ENCODE results near the gene LDLRAD2.

Gene LDLRAD2

GRCh38 chr1:21814241-21814918, 2.3 kb downstream of the LDLRAD2 start:
- peak; percentile 26 for TF ChIP-seq CTCF (IDR thresholded peaks at IDR 0.05; ENCODE audit: low read depth, low read length)
- peak overlapping the region in 1 of 2 donors; percentile 28 for H3K4me3 ChIP-seq (replicated peaks in 1 of 2; ENCODE audit: low read depth in 2 of 2, low read length in 2 of 2)

GRCh38 chr1:21814981-21815582, 3.0 kb downstream of the LDLRAD2 start:
- TF ChIP-seq CTCF (IDR thresholded peaks at IDR 0.05; ENCODE audit: low read depth, low read length) = no peak
- DNase-seq (ENCODE audit: low read depth in 2 of 2) = no peak
- H3K4me3 ChIP-seq (replicated peaks in 1 of 2; ENCODE audit: low read depth in 2 of 2, low read length in 2 of 2) = no peak overlapping the region

More at GRCh38 chr1:21814241-21814918, 2.3 kb downstream of the LDLRAD2 start:
- no peak for DNase-seq (ENCODE audit: low read depth in 2 of 2)

GRCh38 chr1:21815724-21816321, 3.8 kb downstream of the LDLRAD2 start:
- no peak for DNase-seq (ENCODE audit: low read depth in 2 of 2)
- H3K4me3 ChIP-seq (replicated peaks in 1 of 2; ENCODE audit: low read depth in 2 of 2, low read length in 2 of 2) = no peak overlapping the region
- no peak for TF ChIP-seq CTCF (IDR thresholded peaks at IDR 0.05; ENCODE audit: low read depth, low read length)

GRCh38 chr1:21816602-21817302, 4.7 kb downstream of the LDLRAD2 start:
- H3K4me3 ChIP-seq (replicated peaks in 1 of 2; ENCODE audit: low read depth in 2 of 2, low read length in 2 of 2) = no peak overlapping the region
- TF ChIP-seq CTCF (IDR thresholded peaks at IDR 0.05; ENCODE audit: low read depth, low read length) = no peak
- peak; percentile 64 to 73 for DNase-seq (ENCODE audit: low read depth in 2 of 2)

GRCh38 chr1:21818656-21819055, 6.6 kb downstream of the LDLRAD2 start:
- TF ChIP-seq CTCF (IDR thresholded peaks at IDR 0.05; ENCODE audit: low read depth, low read length) = no peak
- no peak overlapping the region for H3K4me3 ChIP-seq (replicated peaks in 1 of 2; ENCODE audit: low read depth in 2 of 2, low read length in 2 of 2)
- peak; percentile 34 to 49 for DNase-seq (ENCODE audit: low read depth in 2 of 2)

- H3K4me3 ChIP-seq (replicated peaks in 1 of 2; ENCODE audit: low read depth in 2 of 2, low read length in 2 of 2) = no peak overlapping the region
- no peak for DNase-seq (ENCODE audit: low read depth in 2 of 2)
- no peak for TF ChIP-seq CTCF (IDR thresholded peaks at IDR 0.05; ENCODE audit: low read depth, low read length)
These were observed 8.7 kb downstream of the LDLRAD2 start for GRCh38 chr1:21820597-21821232.
